NCI-H2171 (cell line): ENCODE results near the gene CBX2.
"Not testable (repeated sequence)": the region's sequence is repeated elsewhere in the genome, so short reads cannot be mapped to it uniquely, and the experiment has no call there.

ENCODE experiments used
- DNase-seq: peaks from one replicate; lab custom pipeline; 2025; lab: John Stamatoyannopoulos, UW

CBX2 gene

DNA sequence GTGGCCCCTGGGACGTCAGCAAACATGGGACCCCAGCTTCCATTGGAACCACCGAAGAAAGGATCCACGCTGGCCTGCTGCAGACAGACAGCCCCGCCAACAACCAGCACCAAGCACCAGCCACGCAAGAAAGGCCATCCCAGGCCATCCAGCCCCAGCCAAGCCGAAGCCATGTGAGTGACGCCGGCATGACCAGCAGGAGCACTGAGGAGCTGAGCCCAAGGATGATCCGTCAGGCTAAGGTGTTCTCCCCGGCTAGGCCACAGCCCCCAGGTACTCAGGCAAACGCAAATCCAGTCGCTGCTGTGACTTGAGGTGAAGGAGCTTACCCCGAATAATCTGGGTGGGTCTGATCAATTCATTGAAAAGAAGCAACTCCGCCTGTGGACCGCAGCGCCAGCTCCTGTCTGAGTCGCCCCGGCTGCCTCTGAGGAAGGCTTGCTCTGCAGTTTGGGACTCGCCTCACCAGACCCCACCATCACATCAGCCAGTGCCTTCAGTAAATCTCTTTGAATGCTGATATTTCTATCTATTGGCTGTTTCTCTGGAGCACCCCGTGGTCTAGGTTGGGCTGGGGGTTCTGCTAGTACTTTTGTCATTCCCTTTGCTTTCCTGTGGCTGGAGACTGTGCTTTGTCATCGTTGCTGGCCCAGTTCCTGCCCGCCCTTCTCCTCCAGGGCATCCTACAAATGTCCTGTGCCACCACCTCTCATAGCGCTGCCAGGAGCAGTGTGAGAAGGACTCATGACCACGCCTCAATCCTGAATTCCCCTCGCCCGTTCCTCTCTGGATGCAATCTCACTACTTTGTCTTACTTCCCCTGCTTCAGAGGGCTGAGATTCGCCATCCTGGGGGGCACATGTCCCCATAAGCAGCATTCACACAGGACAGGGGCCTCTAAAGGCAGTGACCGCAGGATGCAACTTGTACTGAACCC lies 8.1 kb upstream of the CBX2 start:
- no peak for DNase-seq

DNA sequence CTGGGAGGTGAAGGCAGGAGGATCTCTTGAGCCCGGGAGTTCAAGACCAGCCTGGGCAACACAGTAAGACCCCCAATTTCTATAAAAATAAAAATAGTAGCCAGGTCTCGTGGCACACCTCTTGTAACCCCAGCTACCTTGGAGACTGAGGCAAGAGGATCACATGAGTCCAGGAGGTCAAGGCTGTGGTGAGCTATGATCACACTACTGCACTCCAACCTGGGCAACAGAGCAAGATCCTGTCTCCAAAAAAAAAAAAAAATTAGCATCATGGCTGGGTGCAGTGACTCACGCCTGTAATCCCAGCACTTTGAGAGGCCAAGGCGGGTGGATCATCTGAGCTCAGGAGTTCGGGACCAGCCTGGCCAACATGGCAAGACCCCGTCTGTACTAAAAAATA lies 6.7 kb upstream of the CBX2 start:
- no peak for DNase-seq

DNA sequence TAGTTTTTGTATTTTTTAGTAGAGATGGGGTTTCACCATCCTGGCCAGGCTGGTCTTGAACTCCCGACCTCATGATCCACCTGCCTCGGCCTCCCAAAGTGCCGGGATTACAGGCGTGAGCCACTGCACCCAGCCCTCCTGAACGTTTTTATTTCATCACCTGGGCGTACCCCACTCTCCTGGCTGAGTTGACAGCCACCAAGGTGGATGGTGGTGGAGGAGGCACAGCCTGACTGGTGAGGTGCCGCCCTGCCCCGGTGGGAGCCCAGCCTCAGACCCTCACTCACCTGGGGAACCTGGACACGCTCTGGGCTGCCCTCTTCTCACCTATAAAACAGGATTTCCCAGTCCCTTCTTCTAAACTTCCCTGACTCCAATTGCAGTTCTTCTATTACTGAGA lies 5.2 kb upstream of the CBX2 start:
- not testable (repeated sequence) for DNase-seq

DNA sequence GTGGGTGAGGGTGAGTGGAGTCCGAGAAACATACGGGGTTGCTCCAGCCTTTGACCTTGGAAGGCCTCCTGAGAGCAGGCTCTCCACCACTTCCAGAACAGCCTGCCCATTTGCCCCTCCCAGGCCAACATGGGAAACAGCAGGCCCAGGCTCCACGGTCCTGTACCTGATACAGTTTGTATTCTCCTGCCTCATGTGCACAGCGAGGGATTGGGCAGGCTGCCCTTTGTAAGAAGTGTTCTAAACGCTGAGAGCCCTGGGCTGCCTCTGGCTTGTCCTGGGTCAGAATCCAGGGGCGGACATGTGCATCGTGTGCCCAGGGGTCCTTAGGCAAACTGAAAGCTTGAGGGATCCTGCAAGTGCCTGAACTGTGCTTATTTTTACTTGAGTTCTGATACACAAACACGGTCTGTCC lies 3.4 kb upstream of the CBX2 start:
- DNase-seq, result no peak

DNA sequence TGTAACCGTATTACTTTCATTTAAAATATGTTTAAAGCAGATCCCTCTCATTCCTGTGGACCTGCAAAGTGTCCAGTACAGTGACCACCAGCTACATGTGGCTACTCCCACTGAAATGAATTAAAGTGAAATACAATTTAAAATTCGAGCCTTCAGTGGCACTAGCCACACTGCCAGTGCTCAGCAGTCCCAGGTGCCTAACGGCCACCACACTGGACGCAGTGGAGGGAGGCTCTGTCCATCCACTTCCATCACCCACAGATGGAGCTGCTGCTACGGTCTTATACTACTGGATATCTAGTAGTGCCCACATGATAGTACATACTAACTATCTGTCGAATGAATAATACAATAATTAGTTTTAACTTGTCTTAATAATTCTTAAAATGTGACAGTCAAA lies 2.3 kb upstream of the CBX2 start:
- DNase-seq, result no peak

DNA sequence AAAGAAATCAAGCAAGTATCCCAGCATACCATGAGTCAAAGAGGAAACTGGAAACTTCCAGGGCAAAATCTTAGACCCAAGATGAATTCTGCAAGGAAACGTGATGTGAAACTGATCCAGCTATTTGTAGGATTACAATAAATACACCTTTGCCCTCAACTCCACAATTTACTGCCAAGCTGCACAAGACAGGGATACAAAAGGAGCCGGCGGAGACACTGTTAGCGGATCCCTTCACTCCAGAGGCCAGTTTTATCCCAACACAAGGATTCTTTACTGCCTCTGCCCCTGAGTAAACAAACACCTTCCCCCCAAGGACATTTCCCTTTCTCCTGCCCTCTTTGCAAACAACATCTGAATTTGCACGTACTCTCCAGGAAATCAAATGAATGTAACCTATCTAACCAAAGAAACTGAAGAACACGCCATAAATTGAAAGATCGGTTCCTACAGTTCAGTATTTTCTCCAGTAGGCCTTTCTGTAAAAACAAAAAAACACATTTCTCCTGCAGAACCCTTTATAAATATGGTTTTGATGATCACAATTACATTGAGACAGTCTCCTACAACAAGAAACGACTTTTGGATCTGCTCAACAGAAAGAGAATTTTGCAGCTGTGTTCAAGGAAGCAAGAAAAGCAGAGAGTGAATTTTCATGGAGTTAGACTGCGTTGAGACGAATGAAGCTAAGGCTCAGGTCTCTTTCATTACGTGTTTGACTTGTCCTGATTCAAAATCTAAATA lies 1.4 kb upstream of the CBX2 start:
- no peak for DNase-seq

DNA sequence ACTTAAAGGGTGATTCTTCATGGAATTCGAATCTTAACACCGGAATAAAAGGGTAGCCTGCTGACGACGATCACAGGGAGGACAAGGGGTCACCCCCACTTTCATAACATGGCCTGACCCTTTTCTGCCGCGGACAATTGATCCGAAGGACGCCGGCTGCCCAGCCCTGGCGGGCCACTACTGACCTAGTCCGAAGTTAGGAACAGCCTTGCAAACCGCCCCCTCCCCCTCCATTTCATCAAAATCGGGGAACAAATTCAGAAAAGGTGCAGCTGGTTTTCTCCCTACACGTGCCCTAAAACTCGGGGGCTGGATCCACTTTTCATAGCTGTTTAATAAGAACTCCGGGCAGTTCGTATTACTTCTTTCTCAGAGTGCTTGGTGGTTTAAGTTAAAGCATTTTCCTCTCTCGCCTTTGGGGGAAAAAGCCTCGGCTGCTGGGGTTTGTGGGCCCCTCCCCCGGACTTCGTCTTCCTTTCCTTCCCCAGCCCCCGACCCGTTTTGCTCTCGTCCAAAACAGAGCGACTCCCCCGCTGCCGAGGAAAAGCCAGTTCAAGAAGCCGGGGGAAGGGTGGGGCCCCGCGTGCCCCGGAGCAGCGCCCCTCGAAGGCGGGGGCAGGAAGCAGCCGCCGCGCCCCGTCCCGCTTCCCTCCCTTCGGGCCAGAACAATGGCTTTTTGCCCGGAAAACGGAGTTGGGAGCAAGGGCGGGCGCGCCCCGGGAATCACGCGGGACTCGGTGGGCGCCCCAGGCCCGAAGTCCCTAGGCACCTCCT lies 641 bp upstream of the CBX2 start:
- peak; percentile 96 for DNase-seq

DNA sequence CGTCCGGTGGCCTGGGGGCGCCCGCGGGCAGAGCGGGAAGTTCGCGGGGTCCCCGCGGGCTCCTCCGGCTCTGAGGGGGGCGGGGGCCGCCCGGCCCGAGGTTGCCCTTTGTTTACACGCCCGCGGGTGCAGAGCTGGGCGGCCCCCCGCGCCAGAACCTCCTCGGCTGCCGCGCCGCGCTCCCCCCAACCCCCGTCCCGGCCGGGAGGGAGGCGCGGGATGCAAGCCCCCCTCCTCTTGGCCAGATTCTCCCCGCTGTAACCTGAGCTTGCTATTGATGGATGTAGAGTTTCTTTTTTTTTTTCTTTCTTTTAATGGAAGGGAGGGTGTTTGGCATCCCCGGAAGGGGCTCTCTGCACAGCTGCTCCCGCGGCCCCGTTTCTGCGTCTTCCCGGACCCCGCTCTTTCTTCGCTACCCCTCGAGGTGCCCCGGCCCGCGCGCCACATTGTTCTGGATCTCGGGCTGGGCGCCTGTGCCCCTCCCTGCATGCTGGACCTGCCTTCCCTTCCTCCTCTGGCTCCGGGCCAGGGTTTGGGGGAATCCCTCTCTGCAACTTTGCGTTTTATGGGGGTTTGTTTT lies 646 bp downstream of the CBX2 start:
- peak; percentile 72 for DNase-seq

DNA sequence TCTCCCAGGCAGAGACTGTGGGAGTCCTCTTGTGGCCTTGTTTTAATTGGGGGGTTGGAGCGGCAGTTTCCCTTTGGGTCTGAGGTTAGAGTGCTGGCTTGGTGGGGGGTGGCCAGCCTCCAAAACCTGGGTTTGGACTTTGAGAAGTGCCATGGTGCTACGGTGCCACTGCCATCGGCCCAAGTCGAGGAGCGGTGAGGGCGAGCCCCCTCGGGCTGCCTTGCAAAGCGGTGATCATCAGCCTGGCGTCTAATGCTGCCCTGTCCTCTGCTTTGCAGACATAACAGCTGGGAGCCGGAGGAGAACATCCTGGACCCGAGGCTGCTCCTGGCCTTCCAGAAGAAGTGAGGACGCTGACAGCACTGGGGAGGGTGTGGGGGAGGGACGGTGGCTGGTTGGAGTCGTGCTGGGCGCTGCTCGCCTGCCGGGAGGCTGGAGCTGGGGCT lies 1.2 kb downstream of the CBX2 start:
- no peak for DNase-seq

DNA sequence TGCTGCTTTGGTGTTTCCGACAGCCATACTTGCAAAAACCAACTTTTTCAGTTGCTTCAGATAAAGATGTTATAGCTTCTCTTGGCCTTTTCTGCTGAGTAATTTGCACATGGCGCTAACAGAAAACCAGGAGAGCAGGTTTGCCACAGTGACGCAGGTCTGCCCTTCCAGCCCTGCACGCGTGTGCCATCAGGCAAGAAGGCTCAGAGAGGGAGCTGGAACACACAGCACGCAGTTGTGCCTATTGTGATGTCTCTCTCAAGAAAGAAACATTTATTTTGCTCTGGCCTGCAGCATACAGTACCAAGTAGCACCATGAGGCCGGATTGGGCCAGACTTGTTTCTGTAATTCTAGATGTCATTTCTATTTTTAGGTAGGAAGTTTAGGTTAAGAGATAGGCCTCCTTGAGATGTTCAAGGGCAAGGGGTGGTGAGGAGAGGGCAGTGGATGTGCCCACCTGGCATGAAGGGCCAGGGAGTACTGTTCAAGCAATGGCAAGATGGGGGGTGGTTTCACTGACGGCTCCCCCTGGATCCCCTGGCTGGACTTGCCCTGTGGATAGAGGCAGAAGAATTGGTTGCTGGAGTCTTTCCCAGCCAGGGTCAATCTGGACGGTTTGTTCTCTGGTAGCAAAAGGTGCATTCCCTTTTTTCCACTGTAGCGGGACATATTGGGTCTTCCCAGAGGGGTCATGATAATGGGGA lies 1.9 kb downstream of the CBX2 start:
- no peak for DNase-seq

DNA sequence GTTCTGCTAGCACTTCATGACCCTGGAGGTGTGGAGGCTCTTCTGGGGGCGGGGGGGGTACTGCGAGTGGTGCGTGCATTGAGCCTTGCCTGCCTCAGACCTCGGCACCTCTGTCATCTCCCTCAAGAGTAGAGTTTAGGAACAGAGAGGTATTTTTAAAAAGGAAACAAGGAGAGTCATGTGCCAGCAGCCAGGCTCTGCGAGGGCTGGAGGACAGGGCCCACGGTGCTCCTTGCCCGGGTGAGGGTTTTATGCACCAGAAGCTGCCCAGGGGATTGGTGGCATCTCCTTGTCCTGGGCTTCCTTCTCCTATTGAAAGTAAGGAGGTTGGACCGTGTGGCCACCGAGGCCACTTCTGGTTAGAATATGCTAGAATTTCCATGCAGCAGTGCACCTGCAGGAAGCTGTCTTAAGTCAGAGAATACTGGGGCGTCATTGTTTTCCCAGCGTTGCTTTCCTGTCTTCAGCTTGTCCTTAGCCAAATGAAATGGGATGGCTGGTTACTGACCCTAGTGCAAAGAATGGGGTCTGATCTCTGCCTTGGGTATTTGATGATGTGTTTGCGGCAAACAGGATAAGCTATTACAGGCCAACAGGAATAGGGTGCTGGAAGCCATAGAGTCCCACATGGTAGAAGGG lies 3.2 kb downstream of the CBX2 start:
- DNase-seq, result no peak

DNA sequence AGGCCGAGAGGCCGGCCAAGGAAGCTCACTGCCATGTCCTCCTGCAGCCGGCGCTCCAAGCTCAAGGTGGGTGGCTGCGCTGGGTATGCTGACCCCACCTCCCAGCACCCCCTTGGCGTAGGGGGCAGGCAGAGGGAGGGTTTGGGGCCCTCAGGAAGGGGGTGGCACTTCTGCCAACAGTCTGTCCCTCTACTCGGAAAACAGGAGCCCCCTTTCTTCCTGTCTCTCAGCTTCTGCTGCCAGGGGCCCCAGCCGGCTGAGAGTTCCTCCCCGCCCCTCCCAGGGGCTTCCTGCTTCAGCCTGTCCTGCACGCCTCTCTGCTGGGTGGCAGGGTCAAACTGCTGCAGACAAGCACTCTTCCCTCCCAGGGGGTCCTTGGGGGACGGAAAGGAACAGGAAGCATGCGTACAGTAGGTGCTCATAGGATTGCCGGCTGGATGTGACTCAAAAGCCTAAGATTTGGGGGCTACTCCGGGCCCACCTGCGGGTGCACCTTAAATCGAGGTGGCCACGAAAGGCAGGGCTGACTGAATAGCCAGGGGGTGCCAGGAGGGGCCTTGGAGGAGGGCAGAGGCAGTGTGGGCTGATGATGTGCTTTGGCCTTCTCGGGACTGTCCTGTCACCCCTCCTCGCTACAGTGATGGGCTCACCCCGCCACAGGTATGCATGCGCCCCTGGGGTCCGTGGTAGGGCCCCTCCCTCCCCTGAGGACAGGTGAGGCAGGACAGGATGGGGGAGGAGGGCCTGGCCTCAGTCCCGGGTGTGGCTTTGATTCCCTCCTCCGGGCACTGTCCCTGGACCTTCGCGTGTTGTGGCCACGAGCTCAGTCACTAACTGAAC lies 4.0 kb downstream of the CBX2 start:
- no peak for DNase-seq

DNA sequence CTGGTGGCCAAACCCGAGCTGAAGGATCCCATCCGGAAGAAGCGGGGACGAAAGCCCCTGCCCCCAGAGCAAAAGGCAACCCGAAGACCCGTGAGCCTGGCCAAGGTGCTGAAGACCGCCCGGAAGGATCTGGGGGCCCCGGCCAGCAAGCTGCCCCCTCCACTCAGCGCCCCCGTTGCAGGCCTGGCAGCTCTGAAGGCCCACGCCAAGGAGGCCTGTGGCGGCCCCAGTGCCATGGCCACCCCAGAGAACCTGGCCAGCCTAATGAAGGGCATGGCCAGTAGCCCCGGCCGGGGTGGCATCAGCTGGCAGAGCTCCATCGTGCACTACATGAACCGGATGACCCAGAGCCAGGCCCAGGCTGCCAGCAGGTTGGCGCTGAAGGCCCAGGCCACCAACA lies 5.9 kb downstream of the CBX2 start:
- DNase-seq, result no peak

DNA sequence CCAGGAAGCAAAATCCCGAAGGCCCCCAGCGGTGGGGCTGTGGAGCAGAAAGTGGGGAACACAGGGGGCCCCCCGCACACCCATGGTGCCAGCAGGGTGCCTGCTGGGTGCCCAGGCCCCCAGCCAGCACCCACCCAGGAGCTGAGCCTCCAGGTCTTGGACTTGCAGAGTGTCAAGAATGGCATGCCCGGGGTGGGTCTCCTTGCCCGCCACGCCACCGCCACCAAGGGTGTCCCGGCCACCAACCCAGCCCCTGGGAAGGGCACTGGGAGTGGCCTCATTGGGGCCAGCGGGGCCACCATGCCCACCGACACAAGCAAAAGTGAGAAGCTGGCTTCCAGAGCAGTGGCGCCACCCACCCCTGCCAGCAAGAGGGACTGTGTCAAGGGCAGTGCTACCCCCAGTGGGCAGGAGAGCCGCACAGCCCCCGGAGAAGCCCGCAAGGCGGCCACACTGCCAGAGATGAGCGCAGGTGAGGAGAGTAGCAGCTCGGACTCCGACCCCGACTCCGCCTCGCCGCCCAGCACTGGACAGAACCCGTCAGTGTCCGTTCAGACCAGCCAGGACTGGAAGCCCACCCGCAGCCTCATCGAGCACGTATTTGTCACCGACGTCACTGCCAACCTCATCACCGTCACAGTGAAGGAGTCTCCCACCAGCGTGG lies 6.5 kb downstream of the CBX2 start:
- no peak for DNase-seq

DNA sequence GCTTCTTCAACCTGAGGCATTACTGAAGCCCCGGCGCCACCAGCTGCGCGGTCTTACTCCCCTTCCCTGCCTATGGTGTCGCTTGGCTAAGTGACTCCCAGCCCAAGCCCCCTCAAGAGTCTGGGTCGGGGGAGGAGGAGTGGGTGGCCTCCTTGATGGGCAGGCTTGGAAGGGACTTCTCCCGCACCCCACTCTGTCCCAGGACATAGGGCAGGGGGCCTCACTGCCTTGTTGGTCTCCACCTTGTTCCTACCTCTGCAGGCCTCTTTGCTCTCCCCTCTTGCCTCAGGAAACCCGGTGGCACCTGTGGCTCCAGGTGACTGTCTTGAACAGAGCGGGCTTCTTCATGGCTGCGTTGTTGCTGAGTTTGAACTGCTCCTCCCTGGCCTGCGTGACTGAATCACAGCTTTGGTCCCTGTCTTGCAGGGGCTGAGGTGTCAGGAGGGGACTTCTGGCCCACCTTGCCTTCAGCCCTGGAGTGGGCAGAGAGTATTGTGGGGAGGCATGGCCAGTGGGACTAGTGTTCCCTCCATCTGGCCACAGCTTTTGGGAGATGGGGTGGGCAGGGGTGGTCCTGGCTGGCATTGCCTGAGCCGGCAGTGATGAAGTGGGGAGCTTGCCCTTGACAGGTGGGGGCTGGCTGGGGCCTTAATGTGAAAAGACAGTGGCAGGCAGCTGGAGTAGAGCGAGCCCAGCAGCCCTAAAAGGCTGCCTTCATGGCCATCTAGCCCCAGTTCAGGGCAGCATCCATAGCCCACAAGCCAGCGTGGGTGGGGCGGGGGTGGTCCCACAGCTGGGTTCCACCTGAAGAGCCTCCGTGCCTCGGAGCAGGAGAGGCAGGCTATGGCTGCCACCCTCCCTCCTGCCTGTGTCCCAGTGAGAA lies 7.3 kb downstream of the CBX2 start:
- DNase-seq, result no peak

DNA sequence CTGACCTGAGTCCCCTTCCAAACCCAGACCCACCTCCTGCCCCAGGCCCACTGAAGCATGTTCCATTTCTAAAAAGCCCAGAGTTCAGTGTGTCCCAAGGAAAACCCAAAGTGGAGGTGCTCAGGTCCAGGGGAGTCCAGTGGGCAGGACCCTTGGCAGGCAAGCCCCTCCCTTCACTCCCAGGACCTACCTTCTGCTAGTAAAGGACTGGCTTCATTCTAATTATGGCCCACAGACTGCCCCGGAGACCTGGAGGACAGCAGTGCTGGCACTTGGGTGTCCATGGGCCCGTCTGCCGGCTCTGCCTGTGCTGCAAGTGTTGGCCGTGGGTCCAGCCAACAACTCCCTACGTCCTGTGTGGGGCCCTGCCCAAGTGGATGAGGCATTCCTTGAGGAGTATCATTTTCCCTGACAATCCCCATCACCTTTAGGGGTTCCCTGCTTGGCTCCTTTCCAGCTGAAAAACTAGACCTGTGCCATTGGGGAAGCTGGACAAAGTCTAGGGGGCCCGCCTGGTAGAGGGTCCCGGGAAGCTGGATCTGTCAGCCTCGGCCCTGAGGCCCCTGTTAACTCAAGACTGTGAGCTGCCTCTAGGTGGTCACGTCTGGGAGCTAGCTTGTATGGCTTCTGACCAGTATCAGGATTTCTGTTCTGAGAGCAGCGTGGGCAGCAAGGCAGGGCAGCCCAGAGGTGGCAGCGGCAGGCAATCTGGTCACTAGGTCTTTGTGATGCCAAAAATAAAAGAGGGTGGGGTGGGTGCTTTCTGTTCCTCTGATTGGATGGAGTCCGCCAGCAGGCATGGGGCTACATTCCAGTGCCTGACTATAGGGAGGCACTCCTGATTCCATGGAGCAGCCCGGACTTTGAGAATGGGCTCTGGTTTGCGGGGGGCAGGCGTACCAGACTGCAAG lies 8.2 kb downstream of the CBX2 start:
- DNase-seq, result no peak

DNA sequence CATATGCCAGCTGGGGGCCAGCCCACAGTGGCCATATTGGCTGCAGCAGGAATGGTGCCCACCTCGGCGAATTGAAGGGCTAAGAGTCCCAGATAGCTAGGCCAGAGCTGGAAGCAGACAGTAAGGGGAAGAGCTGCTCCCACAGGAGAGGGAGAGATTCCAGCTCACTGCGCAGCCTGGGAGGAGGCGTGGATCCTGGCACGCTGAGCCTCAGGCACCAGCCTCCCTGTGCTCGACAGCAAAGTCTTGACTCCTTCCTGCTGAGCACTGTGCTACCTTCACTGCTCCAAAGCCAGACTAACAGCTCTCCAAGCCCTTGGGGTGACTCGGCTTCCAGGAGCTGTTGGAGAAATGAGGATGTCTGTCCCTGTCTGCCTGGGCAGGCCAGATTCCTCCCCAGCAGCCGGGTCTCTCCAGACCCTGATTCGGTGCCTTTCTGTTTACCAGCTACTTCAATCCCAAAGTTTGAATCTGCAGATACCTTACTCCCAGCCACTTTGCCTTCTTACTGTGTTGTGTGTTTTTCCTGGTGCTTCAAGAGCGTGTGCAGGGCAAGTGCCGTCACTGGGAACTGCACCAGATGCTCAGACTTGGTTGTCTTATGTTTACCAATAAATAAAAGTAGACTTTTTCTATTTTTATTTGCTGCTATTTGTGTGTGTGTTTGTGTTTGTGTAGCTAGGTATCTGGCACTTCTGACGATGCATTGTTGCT lies 9.1 kb downstream of the CBX2 start:
- DNase-seq, result no peak
